ENCODE results near the gene NRBP1. TPM values are rescaled to one million over a fixed set of nuclear protein-coding genes. Genes with fewer than 3 reads are reported as not detected.

NRBP1 gene
- total and polyA plus RNA-seq, 4 donors = 34.3 to 56.9 (median 46.0) TPM

- H3K36me3 ChIP-seq (ENCODE audit: control insufficient read depth in 4 of 4, insufficient read depth in 3 of 4, low read depth in 1 of 4, low read length in 3 of 4) = peaks cover 3 to 46% (median 20%) of the 10 kb centered on the region in 4 donors
- H3K4me1 ChIP-seq (ENCODE audit: control insufficient read depth in 4 of 4, insufficient read depth in 4 of 4, low read length in 3 of 4) = peaks cover 3 to 10% (median 6%) of the 10 kb centered on the region in 4 donors
- TF ChIP-seq MAX (IDR thresholded peaks at IDR 0.05) (no peak), REST (IDR thresholded peaks at IDR 0.05) (no peak), FOXA1 (IDR thresholded peaks at IDR 0.05) (no peak), FOXA2 (IDR thresholded peaks at IDR 0.05) (no peak), SP1 (IDR thresholded peaks at IDR 0.05) (no peak), TAF1 (conservative IDR thresholded peaks at IDR 0.05) (no peak), HNF4G (IDR thresholded peaks at IDR 0.05) (no peak), JUND (IDR thresholded peaks at IDR 0.05) (no peak), YY1 (IDR thresholded peaks at IDR 0.05) (no peak), HNF4A (conservative IDR thresholded peaks at IDR 0.05) (no peak)
- H3K9ac ChIP-seq (ENCODE audit: low read depth in 1 of 2, low read length in 2 of 2) = no peak overlapping the region
- no peaks in the 10 kb centered on the region for H3K27me3 ChIP-seq (ENCODE audit: control insufficient read depth in 4 of 4, insufficient read depth in 4 of 4, low read length in 3 of 4)
- no peaks in the 10 kb centered on the region for H3K9me3 ChIP-seq (ENCODE audit: control insufficient read depth in 4 of 4, low read length in 3 of 4)
- no peak overlapping the region for H3K27ac ChIP-seq (ENCODE audit: low read depth in 1 of 2, low read length in 2 of 2)
- H3K4me3 ChIP-seq (ENCODE audit: low read depth in 1 of 3, low read length in 3 of 3) = no peak overlapping the region
- no peak for DNase-seq (ENCODE audit: low spot score)
- WGBS = 96% methylated on average over 8 of the region's 8 CpGs
These were observed 16.7 kb downstream of the NRBP1 start for GRCh38 chr2:27445155-27445554.

- Histone ChIP-seq H3K27ac (ENCODE audit: low read depth in 1 of 2, low read length in 2 of 2) (no peak overlapping the region), H3K27me3 (ENCODE audit: control insufficient read depth in 4 of 4, insufficient read depth in 4 of 4, low read length in 3 of 4) (no peaks in the 10 kb centered on the region), H3K4me1 (ENCODE audit: control insufficient read depth in 4 of 4, insufficient read depth in 4 of 4, low read length in 3 of 4) (peaks cover 3 to 10% (median 6%) of the 10 kb centered on the region in 4 donors), H3K9ac (ENCODE audit: low read depth in 1 of 2, low read length in 2 of 2) (no peak overlapping the region), H3K9me3 (ENCODE audit: control insufficient read depth in 4 of 4, low read length in 3 of 4) (no peaks in the 10 kb centered on the region), H3K4me3 (ENCODE audit: low read depth in 1 of 3, low read length in 3 of 3) (no peak overlapping the region), H3K36me3 (ENCODE audit: control insufficient read depth in 4 of 4, insufficient read depth in 3 of 4, low read depth in 1 of 4, low read length in 3 of 4) (peaks cover 0 to 41% (median 16%) of the 10 kb centered on the region in 4 donors)
- no peak for TF ChIP-seq SP1 (IDR thresholded peaks at IDR 0.05)
- DNase-seq (ENCODE audit: low spot score) = no peak
- 86% methylated on average over 8 of the region's 8 CpGs for WGBS
These were observed 17.2 kb downstream of the NRBP1 start for GRCh38 chr2:27445615-27446014.

- TF ChIP-seq TAF1 (conservative IDR thresholded peaks at IDR 0.05) = no peak
- H3K4me3 ChIP-seq (ENCODE audit: low read depth in 1 of 3, low read length in 3 of 3) = no peak overlapping the region
- no peak overlapping the region for H3K9ac ChIP-seq (ENCODE audit: low read depth in 1 of 2, low read length in 2 of 2)
- 61% methylated on average over 3 of the region's 3 CpGs for WGBS
- H3K4me1 ChIP-seq (ENCODE audit: control insufficient read depth in 4 of 4, insufficient read depth in 4 of 4, low read length in 3 of 4) = peaks cover 3 to 10% (median 6%) of the 10 kb centered on the region in 4 donors
- DNase-seq (ENCODE audit: low spot score) = no peak
- no peaks in the 10 kb centered on the region for H3K27me3 ChIP-seq (ENCODE audit: control insufficient read depth in 4 of 4, insufficient read depth in 4 of 4, low read length in 3 of 4)
- peaks cover 0 to 37% (median 12%) of the 10 kb centered on the region in 4 donors for H3K36me3 ChIP-seq (ENCODE audit: control insufficient read depth in 4 of 4, insufficient read depth in 3 of 4, low read depth in 1 of 4, low read length in 3 of 4)
- no peaks in the 10 kb centered on the region for H3K9me3 ChIP-seq (ENCODE audit: control insufficient read depth in 4 of 4, low read length in 3 of 4)
- H3K27ac ChIP-seq (ENCODE audit: low read depth in 1 of 2, low read length in 2 of 2) = no peak overlapping the region
These were observed 17.6 kb downstream of the NRBP1 start for GRCh38 chr2:27446057-27446456.

GRCh38 chr2:27448381-27448780 lies 19.9 kb downstream of the NRBP1 start:
- Histone ChIP-seq H3K27me3 (ENCODE audit: control insufficient read depth in 4 of 4, insufficient read depth in 4 of 4, low read length in 3 of 4) (no peaks in the 10 kb centered on the region), H3K27ac (ENCODE audit: low read depth in 1 of 2, low read length in 2 of 2) (no peak overlapping the region), H3K9ac (ENCODE audit: low read depth in 1 of 2, low read length in 2 of 2) (no peak overlapping the region), H3K9me3 (ENCODE audit: control insufficient read depth in 4 of 4, low read length in 3 of 4) (no peaks in the 10 kb centered on the region), H3K36me3 (ENCODE audit: control insufficient read depth in 4 of 4, insufficient read depth in 3 of 4, low read depth in 1 of 4, low read length in 3 of 4) (peaks cover 0 to 35% (median 7%) of the 10 kb centered on the region in 4 donors), H3K4me1 (ENCODE audit: control insufficient read depth in 4 of 4, insufficient read depth in 4 of 4, low read length in 3 of 4) (no peaks in the 10 kb centered on the region), H3K4me3 (ENCODE audit: low read depth in 1 of 3, low read length in 3 of 3) (no peak overlapping the region)
- no peak for TF ChIP-seq RXRA (IDR thresholded peaks at IDR 0.05)
- TF ChIP-seq ZBTB33 (IDR thresholded peaks at IDR 0.05) = no peak
- no peak for TF ChIP-seq HNF4G (IDR thresholded peaks at IDR 0.05)
- no peak for TF ChIP-seq CTCF (IDR thresholded peaks at IDR 0.05; ENCODE audit: low read depth, low read length, missing input control)
- TF ChIP-seq HNF4A (conservative IDR thresholded peaks at IDR 0.05) = no peak
- 69% methylated on average over 3 of the region's 3 CpGs for WGBS
- no peak for DNase-seq (ENCODE audit: low spot score)

All from liver (tissue), 9 donors.